RCC 7860 (cell line): ENCODE results near the gene MEA1.
"Not testable (repeated sequence)": the region's sequence is repeated elsewhere in the genome, so short reads cannot be mapped to it uniquely, and the experiment has no call there.

ENCODE experiments used
- DNase-seq: peaks from one replicate; pipeline ENCODE4 v3.0.0-alpha.2; 2015; ENCODE audit warnings: low spot score
- FAIRE-seq: peaks from 2 replicates; lab custom pipeline; 2012; peaks lifted over from hg19 to GRCh38; lab: Jason Lieb, UNC

Gene MEA1

DNA sequence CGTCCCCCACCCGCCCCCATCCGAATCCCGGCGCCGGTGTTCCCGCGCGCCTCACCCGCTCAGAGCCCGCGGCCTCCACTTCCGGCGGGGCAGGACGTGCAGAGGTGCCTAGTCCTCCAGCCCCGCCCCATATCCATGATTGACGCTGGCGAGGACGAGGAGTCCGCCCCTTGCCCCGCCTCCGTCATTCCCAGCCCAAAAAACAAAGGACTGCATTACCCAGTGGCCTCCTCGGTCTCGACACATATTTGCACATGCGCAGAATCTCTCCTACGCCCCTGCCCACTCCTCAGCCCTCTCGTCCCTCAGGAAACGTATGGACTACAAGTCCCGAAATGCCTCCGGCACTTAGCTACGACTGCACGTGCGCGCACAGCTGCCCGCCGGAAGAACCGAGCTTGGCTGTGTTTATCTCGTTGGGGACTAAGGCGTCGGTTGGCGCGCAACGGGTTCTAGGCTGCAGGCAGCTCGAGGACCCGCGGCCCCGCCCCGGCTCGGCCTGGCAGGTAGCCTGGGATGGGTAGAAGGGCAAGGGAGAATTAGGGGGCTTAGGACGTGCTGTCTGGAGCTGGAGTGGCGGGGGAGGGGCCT is at the start of gene MEA1, which contains the start of gene KLHDC3:
TSS of gene MEA1 (minus strand) at position 104 of the 591 bp plus-strand sequence. CDS start 133 bp downstream, outside the sequence.
TSS of gene KLHDC3 (plus strand) at position 407 of the 591 bp plus-strand sequence. CDS start 2,944 bp downstream, outside the sequence.
- peak; percentile 86 for FAIRE-seq
- peak; percentile 99 for DNase-seq

DNA sequence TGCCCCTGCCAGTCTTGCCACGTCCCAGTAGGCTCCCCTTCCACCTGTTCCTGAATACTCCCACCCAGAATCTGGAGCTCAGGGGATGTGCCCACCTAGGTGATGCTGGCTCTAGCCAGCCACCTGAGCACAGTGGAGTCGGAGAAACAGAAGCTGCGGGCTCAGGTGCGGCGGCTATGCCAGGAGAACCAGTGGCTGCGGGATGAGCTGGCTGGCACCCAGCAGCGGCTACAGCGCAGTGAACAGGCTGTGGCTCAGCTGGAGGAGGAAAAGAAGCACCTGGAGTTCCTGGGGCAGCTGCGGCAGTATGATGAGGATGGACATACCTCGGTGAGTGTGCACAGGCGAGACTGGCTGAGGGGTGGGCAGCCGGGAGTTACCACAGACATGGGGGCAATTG is 49.1 kb upstream of the MEA1 start:
- no peak for DNase-seq
- no peak for FAIRE-seq

DNA sequence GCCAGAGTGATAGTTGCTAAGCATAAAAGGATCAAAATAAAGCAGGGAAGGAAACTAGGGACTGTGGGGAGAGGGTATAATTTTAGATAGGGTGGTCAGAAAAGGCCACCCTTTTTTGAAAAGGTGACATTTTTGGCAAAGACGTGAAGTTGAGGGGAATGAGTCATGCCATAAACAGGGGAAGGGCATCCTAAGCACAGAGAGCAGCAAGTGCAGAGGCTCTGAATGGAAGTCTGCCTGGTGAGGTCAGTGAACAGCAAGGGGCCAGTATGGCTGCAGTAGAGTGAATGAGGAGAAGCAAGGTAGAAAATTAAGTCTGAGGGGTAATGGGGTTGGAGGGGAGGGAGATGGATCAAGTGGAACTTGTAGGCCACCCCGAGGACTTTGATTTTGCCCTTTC is 48.1 kb upstream of the MEA1 start:
- no peak for FAIRE-seq
- no peak for DNase-seq

DNA sequence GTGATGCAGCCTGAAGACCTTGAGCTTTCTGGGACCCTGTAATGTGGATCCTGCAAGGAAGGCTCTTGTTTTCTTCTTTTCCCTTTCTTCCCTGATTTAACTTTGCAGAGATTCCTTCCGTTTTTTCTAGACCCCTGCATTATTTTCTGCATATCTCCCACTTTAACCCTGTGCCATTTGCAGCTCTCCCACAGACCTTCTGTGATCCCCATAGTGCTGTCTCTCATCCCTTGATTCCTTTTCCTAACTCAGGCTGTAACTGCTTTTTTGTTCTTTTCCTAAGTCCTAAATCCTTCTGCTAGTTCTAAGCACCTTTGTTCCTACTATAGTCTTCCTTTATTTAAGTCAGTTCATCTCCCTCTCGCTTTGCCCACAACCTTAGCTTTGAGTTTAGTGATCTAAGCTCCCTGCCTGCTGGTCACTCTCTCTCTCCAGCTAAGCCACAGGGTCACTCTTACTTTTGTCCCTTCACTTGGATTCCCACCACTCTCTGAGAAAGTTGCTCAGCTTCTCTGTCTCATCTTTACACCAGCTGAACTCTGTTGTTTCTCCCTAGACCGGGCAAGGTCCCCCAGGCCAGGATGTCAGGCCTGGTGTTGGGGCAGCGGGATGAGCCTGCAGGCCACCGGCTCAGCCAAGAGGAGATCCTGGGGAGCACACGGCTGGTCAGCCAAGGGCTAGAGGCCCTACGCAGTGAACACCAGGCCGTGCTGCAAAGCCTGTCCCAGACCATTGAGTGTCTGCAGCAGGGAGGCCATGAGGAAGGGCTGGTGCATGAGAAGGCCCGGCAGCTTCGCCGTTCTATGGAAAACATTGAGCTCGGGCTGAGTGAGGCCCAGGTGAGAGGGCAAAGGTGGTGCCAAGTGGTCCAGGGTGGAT is 47.2 kb upstream of the MEA1 start:
- no peak for FAIRE-seq
- DNase-seq: no peak

DNA sequence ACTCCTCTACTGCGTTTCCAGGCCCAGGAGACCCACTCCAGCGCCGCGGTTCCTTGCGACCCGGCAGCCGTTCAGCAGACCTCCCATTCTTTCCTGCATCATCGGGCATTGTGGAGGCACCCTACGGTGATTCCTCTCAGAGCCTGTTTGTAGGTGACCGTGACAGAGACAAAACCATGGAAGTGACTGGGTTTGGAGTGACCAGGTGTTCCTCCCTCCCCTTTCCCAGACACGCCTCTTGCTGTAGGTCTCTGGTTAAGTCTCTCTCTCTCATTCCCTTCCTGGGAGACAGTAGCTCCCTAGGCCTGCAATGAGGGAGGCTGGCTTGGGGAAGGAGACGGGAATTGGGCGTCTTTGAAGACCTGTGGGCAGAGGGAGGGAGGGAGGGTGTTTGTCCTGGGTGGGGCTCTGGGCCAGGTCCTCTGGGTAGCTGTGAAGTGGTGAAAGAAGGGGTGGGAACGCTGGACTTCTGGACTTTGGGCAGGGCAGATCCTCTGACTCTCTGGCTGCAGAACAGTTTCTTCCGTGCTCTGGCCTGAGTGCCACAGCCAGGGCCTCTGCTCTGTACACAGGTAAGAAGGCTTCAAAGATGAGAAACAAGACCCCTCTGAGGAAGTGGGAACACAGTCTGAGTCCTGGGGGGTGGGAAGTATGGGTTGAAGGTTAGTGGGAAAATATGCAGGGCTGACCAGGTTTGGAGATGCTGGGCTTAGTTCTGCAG is 46.4 kb upstream of the MEA1 start:
- FAIRE-seq (no peak), DNase-seq (no peak)

DNA sequence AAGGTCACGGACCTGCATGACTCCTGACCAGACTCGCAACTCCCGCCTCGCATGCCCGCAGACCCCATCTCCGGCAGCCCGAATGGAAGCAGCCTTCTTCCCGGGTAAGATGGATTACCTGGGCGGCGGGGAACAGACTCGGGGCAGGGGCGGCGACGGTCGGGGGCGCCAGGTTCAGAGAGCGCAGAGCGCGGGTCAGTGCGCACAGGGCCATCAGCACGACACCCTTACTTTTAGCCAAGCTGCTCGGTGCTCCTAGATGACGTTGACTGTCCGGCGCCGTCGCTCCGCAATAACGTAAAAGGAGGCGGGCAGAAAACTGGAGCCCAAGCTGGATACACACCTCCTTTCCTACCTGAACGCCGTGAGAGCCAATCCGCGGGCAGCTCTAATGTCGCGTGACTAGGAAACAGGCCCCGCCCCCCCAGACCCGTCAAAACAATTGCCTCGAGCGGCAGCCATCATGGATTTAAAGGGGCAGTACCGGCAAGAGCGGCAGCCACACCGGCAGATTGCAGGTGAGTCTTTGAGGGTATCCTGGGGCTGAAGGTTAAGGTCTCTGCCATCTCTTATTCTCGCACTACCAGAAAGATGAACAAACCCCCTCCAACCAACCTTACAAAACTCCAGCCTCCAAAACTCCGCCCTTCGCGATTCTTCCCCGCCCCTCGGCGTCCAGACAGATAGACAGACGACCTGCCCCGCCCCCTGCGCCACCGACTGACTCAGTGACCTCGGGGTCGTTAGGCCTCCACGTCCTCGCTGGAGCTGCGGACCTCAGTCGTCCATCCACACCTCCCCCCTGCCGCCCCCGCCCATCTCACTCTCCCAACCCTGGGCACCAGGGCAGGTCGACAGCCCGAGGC is 45.7 kb upstream of the MEA1 start, which contains the start of the genes KLC4 and MRPL2:
TSS of gene KLC4 (plus strand) at position 464 of the 866 bp plus-strand sequence. CDS start 1,705 bp downstream, outside the sequence.
TSS of gene MRPL2 (minus strand) at position 267 of the 866 bp plus-strand sequence. CDS start at position 214, 53 bp downstream.
- FAIRE-seq (peak; percentile 58), DNase-seq (peak; percentile 95)

GRCh38 chr6:43058531-43058930 is 44.8 kb upstream of the MEA1 start:
- DNase-seq (no peak), FAIRE-seq (no peak)

DNA sequence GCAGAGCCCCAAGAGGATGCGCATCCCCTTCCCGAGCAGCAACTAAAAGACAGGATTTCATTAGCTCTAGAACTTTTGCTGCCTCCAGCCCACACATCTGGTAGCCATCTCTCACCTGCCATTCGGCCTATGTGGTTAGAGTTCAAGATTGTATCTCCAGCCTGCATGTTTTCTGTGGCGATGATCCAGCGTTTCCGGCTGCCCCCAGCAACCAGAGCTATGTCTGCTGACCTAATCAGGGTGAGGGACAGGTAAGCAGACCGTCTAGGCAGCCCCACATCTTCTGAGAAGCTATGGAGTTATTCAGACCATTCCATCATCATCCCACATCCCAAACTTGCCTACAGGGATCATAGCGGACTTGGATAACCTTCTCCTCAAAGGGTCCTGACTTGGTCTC is 42.2 kb upstream of the MEA1 start:
- no peak for DNase-seq
- FAIRE-seq: no peak

DNA sequence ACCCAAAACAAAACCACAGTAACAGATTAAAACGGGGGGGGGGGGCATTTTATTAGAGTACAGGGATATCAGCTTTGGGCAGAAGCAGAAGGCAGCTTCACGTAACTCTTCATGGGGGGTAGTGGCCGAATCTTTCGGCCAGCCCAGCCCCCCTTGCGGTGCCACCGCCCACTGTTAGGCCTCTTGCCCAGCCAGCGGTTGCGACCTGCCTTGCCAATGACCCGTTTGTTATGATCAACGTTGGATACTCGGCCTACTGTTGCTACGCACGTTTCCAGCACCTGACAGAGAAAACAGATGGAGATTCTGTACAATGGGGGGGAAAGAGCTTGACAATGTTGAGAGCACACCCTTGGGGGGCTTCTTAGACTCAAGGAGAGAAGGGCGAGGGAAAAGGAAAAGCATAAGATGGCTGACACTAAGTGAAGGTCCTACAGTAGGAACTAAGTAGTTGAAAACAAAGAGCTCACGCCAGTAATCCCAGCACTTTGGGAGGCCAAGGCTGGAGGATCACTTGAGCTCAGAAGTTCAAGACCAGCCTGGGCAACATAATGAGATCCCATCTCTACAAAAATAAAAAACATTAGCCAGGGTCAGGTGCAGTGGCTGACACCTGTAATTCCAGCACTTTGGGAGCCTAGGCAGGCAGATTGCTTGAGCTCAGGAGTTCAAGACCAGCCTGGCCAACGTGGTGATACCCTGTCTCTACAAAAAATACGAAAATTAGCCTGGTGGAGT is 40.6 kb upstream of the MEA1 start:
- DNase-seq (no peak), FAIRE-seq (no peak)

GRCh38 chr6:43053545-43054205 is 39.9 kb upstream of the MEA1 start, which contains the start of gene CUL7:
CUL7 (minus strand) TSS chr6:43053851; CDS start chr6:43052788, 1,063 bp downstream.
- FAIRE-seq (peak; percentile 66), DNase-seq (peak; percentile 83)

- DNase-seq: no peak
These were observed 39.2 kb upstream of the MEA1 start for GRCh38 chr6:43052842-43053544.

GRCh38 chr6:43052225-43052841 is 38.6 kb upstream of the MEA1 start:
- DNase-seq (no peak), FAIRE-seq (no peak)

More at GRCh38 chr6:43052842-43053544, 39.2 kb upstream of the MEA1 start:
- FAIRE-seq: no peak

DNA sequence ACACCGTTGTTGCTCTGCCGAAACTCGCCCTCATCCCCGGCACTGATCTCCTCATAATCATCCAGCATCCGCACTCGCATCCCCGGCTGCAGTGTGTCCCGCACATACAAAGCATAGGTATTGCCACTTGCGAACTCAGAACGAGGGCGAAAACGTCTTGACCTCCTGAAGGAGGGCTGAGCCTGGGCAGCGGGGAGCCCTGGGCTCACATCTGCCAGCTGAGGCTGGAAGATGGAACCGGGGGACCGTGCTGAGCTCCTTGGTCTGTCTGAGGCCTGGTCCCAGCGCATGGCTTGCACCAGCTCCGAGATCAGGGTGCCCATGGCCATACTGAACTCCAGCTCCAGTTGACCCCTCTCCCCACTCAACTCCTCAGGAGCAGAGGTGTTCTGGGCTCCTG is 37.2 kb upstream of the MEA1 start:
- FAIRE-seq (no peak), DNase-seq (no peak)

DNA sequence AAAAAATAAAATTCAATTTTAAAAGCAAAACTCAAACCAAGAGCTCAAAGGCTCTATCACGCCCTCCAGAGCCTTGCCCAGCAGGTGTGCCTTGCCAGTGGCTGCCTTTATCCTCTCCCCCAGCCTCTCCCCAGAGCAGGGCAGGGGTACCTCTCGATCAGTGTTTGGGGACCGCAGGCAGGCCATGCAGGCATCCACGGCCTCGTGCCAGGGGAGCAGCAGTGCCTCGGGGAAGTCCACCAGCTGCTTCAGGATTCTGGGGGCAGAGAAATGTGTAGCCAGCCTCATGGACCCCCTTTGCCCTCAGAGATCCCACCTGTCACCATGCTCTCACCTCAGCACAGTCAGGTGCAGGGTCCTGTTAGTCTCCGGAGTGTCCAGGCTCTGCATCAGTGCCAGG is 34.3 kb upstream of the MEA1 start:
- FAIRE-seq (no peak), DNase-seq (no peak)

DNA sequence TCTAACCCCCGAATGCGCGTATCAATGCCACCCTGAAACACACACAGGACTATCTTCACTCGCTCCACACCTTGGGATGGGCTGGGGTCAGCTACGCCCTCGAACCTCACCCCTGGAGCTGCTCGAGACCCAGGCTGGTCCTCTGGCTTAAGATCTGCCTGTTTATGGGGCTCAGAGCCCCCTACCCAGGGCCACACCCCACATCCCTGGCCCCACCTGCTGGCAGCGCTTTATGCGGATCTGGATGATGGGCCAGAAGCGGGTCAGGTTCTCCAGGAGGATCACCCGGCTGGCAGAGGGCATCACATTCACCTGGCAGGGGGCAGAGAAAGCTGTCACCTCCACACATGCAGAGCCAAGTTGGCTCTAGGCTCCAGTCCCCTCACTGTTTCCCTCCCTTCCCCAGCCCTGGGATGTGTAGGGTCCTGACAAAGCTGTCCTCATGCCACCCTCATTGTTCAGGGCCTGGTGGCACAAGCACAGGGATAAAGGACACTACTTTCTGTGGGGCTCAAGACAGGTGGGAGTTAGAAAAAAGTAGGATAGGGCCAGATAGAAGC is 31.7 kb upstream of the MEA1 start:
- FAIRE-seq (no peak), DNase-seq (no peak)

DNA sequence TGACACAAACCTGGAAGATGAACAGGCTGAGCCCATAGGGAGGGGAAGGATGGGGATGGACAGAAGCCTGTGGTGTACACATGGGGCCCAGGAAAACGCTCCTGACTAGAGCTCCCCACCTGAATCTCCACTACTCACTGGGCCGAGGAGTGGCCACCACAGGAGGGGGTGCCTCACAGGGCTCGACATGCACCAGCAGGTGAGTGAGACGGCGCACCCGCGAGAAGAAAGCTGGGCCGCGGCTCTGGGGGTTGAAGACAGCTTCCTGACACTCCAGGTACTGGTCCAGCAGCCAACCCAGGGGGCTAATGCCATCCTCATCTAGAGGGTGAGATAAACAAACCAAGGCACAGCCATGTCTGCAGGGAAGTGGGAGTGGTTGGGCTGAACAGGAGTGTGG is 29.6 kb upstream of the MEA1 start:
- FAIRE-seq: no peak

DNA sequence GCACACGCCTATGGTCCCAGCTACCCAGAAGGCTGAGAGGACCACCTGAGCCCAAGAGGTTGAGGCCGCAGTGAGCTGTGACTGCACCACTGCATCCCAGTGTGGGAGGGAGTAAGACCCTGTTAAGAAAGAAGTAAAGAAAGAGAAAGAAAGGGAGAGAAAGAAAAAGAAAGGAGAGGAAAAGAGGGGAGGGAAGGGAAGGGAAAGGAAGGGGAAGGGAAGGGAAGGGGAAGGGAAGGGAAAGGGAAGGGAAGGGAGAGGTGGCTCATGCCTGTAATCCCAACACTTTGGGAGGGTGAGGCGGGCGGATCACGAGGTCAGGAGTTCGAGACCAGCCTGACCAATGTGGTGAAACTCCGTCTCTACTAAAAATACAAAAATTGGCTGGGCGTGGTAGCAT is 27.7 kb upstream of the MEA1 start:
- not testable (repeated sequence) for FAIRE-seq, DNase-seq

More for the DNA sequence above, 29.6 kb upstream of the MEA1 start:
- DNase-seq: no peak
